CD8-positive, alpha-beta memory T cell (primary cell): Measurements from ENCODE around the gene PSMD1. TPM values are rescaled to one million over a fixed set of nuclear protein-coding genes. Genes with fewer than 3 reads are reported as not detected.
"Not testable (repeated sequence)": the region's sequence is repeated elsewhere in the genome, so short reads cannot be mapped to it uniquely, and the experiment has no call there.

Experiments
- CTCF ChIA-PET: fragments of 350-600 bp; sonication (Branson Sonifier 250); formaldehyde crosslinking; loops from one replicate; lab custom pipeline; 2021; ENCODE audit warnings: antibody characterized with exemption; lab: Charles Lee
- POLR2A ChIA-PET: fragments of 350-600 bp; sonication (Branson Sonifier 250); formaldehyde crosslinking; loops from one replicate; lab custom pipeline; 2021; ENCODE audit warnings: antibody characterized with exemption; lab: Charles Lee
- DNase-seq, 5 donors: peaks; one replicate each; pipeline versions ENCODE4 v3.0.0 to v3.0.0-alpha.2; 2020 to 2022; ENCODE audit warnings: mixed read lengths in 1 of 5
- H3K27ac ChIP-seq: one replicate; pipeline ENCODE4 v1.7.0; 2013; ENCODE audit warnings: low read depth, mild to moderate bottlenecking, low read length, moderate library complexity
- H3K27me3 ChIP-seq: 2 replicates; pipeline ENCODE4 v1.7.0; 2013; ENCODE audit warnings: low read length, mild to moderate bottlenecking; ENCODE audit not compliant: insufficient read depth, poor library complexity, severe bottlenecking
- H3K36me3 ChIP-seq: 2 replicates; pipeline ENCODE4 v1.7.0; 2013; ENCODE audit warnings: mild to moderate bottlenecking, low read length, moderate library complexity; ENCODE audit not compliant: insufficient read depth
- H3K4me1 ChIP-seq: 2 replicates; pipeline ENCODE4 v1.7.0; 2013; ENCODE audit warnings: mild to moderate bottlenecking, low read length, moderate library complexity; ENCODE audit not compliant: insufficient read depth
- H3K4me3 ChIP-seq: 2 replicates; pipeline ENCODE4 v1.7.0; 2013; ENCODE audit warnings: mild to moderate bottlenecking, low read length
- H3K9me3 ChIP-seq: 2 replicates; pipeline ENCODE4 v1.7.0; 2013; ENCODE audit warnings: mild to moderate bottlenecking, low read length
- H3K27ac Mint-ChIP-seq, 8 donors: one replicate each; pipeline ENCODE4 v1.8.0; 2020 to 2021; ENCODE audit warnings: mixed read lengths in 8 of 8, mild to moderate bottlenecking in 6 of 8, inconsistent platforms in 3 of 8, moderate library complexity in 3 of 8
- H3K27me3 Mint-ChIP-seq, 2 donors: one replicate each; pipeline ENCODE4 v1.8.0; 2020 to 2021; ENCODE audit warnings: mixed read lengths in 2 of 2, mild to moderate bottlenecking in 1 of 2, moderate library complexity in 1 of 2
- H3K36me3 Mint-ChIP-seq, 3 donors: one replicate each; pipeline ENCODE4 v1.8.0; 2020 to 2021; ENCODE audit warnings: mixed read lengths in 3 of 3, inconsistent platforms in 1 of 3, mild to moderate bottlenecking in 1 of 3
- H3K4me1 Mint-ChIP-seq, 3 donors: one replicate each; pipeline ENCODE4 v1.8.0; 2020 to 2021; ENCODE audit warnings: mixed read lengths in 3 of 3, inconsistent platforms in 1 of 3, mild to moderate bottlenecking in 1 of 3
- H3K4me3 Mint-ChIP-seq, 7 donors: one replicate each; pipeline ENCODE4 v1.8.0; 2020 to 2021; ENCODE audit warnings: mixed read lengths in 7 of 7, mild to moderate bottlenecking in 6 of 7, moderate library complexity in 4 of 7, inconsistent platforms in 2 of 7
- H3K9me3 Mint-ChIP-seq, 5 donors: one replicate each; pipeline ENCODE4 v1.8.0; 2020 to 2022; ENCODE audit warnings: mixed read lengths in 5 of 5, mild to moderate bottlenecking in 3 of 5, moderate library complexity in 2 of 5, inconsistent platforms in 1 of 5
- polyA plus RNA-seq: library from polyadenylated mRNA; unstranded; fragments of 300-500 nt; fragmentation: Illumina TruSeq; gene quantifications from one replicate; pipeline ENCODE4 v1.2.3, GENCODE V29; 2021
- total RNA-seq, 2 experiments: library from RNA; stranded (reverse); gene quantifications; one replicate each; pipeline ENCODE4 v1.2.3, GENCODE V29; 2021

The PSMD1 gene
- total and polyA plus RNA-seq, 3 experiments from 2014 or later, result 60.6 to 176 (median 164) TPM

GRCh38 chr2:231065966-231066365 lies 9.3 kb downstream of the PSMD1 start:
- Mint-ChIP-seq H3K36me3 (peaks cover 13 to 81% (median 24%) of the 10 kb centered on the region in 3 donors), H3K27me3 (no peaks in the 10 kb centered on the region), H3K27ac (no peak overlapping the region), H3K4me3 (no peak overlapping the region), H3K9me3 (no peaks in the 10 kb centered on the region), H3K4me1 (peaks cover 0 to 11% (median 3%) of the 10 kb centered on the region in 3 donors)
- CTCF ChIA-PET, result interaction anchor here (1.5 kb wide), 1 partner anchor 13 kb away, joined by 4 read pairs; no protein-coding TSS in a partner anchor
- Histone ChIP-seq H3K36me3 (peaks cover 34% of the 10 kb centered on the region), H3K9me3 (no peaks in the 10 kb centered on the region), H3K27ac (no peak overlapping the region), H3K27me3 (no peaks in the 10 kb centered on the region), H3K4me3 (no peak overlapping the region), H3K4me1 (no peaks in the 10 kb centered on the region)
- DNase-seq, result no peak
- POLR2A ChIA-PET, result no interaction called here

GRCh38 chr2:231067531-231067930 lies 10.9 kb downstream of the PSMD1 start:
- peaks cover 24% of the 10 kb centered on the region for H3K36me3 ChIP-seq
- peaks cover 13 to 81% (median 27%) of the 10 kb centered on the region in 3 donors for H3K36me3 Mint-ChIP-seq
- POLR2A ChIA-PET, H3K27ac Mint-ChIP-seq, H3K27me3 Mint-ChIP-seq, DNase-seq, H3K27me3 ChIP-seq, H3K9me3 ChIP-seq, H3K9me3 Mint-ChIP-seq, H3K27ac ChIP-seq, H3K4me1 ChIP-seq, H3K4me3 ChIP-seq, H3K4me3 Mint-ChIP-seq: not testable (repeated sequence)
- H3K4me1 Mint-ChIP-seq, result peaks cover 0 to 11% (median 3%) of the 10 kb centered on the region in 3 donors
- CTCF ChIA-PET, result interaction anchor here (1.3 kb wide), 1 partner anchor 14 kb away, joined by 5 read pairs; no protein-coding TSS in a partner anchor

GRCh38 chr2:231068525-231069222 lies 12.0 kb downstream of the PSMD1 start:
- POLR2A ChIA-PET, result no interaction called here
- H3K4me1 ChIP-seq, result no peaks in the 10 kb centered on the region
- no peak overlapping the region for H3K27ac ChIP-seq
- Mint-ChIP-seq H3K27ac (no peak overlapping the region), H3K4me3 (no peak overlapping the region), H3K4me1 (peaks cover 0 to 11% (median 3%) of the 10 kb centered on the region in 3 donors), H3K9me3 (no peaks in the 10 kb centered on the region), H3K36me3 (peaks cover 9 to 77% (median 23%) of the 10 kb centered on the region in 3 donors), H3K27me3 (no peaks in the 10 kb centered on the region)
- CTCF ChIA-PET, result interaction anchor here (1.1 to 1.3 kb wide), 3 partner anchors 11 to 16 kb away, joined by 4 to 5 read pairs (median 4); partner anchors contain the start of gene PSMD1
- peaks cover 18% of the 10 kb centered on the region for H3K36me3 ChIP-seq
- DNase-seq, result no peak
- no peaks in the 10 kb centered on the region for H3K9me3 ChIP-seq
- no peaks in the 10 kb centered on the region for H3K27me3 ChIP-seq
- H3K4me3 ChIP-seq, result no peak overlapping the region

- no peak for DNase-seq
- POLR2A ChIA-PET, result no interaction called here
- CTCF ChIA-PET, result interaction anchor here (1.1 to 1.3 kb wide), 2 partner anchors 12 to 16 kb away, joined by 4 read pairs; partner anchors contain the start of gene PSMD1
- Histone ChIP-seq H3K4me1 (no peaks in the 10 kb centered on the region), H3K4me3 (no peak overlapping the region), H3K27me3 (no peaks in the 10 kb centered on the region), H3K27ac (no peak overlapping the region), H3K9me3 (no peaks in the 10 kb centered on the region), H3K36me3 (peaks cover 18% of the 10 kb centered on the region)
- H3K4me1 Mint-ChIP-seq, result peaks cover 0 to 11% (median 3%) of the 10 kb centered on the region in 3 donors
- no peak overlapping the region for H3K4me3 Mint-ChIP-seq
- no peaks in the 10 kb centered on the region for H3K27me3 Mint-ChIP-seq
- peaks cover 9 to 70% (median 23%) of the 10 kb centered on the region in 3 donors for H3K36me3 Mint-ChIP-seq
- no peak overlapping the region for H3K27ac Mint-ChIP-seq
- no peaks in the 10 kb centered on the region for H3K9me3 Mint-ChIP-seq
Measured at GRCh38 chr2:231069379-231070054, 12.8 kb downstream of the PSMD1 start.

GRCh38 chr2:231084565-231084964 lies 27.9 kb downstream of the PSMD1 start:
- H3K4me1 Mint-ChIP-seq, result no peaks in the 10 kb centered on the region
- H3K9me3 ChIP-seq, result no peaks in the 10 kb centered on the region
- no peaks in the 10 kb centered on the region for H3K27me3 Mint-ChIP-seq
- ChIA-PET POLR2A (no interaction called here), CTCF (no interaction called here)
- H3K27me3 ChIP-seq, result no peaks in the 10 kb centered on the region
- no peak overlapping the region for H3K27ac ChIP-seq
- peaks cover 0 to 90% (median 30%) of the 10 kb centered on the region in 3 donors for H3K36me3 Mint-ChIP-seq
- no peak overlapping the region for H3K4me3 ChIP-seq
- DNase-seq, result no peak
- peaks cover 46% of the 10 kb centered on the region for H3K36me3 ChIP-seq
- no peak overlapping the region for H3K4me3 Mint-ChIP-seq
- H3K9me3 Mint-ChIP-seq, result no peaks in the 10 kb centered on the region
- H3K27ac Mint-ChIP-seq, result no peak overlapping the region
- no peaks in the 10 kb centered on the region for H3K4me1 ChIP-seq

GRCh38 chr2:231088754-231089153 lies 32.1 kb downstream of the PSMD1 start:
- no peak overlapping the region for H3K27ac ChIP-seq
- H3K4me3 ChIP-seq, result no peak overlapping the region
- ChIA-PET CTCF (interaction anchor here (1.4 to 1.5 kb wide), 2 partner anchors 15 to 36 kb away, joined by 4 to 5 read pairs; no protein-coding TSS in a partner anchor), POLR2A (interaction anchor here (0.6 kb wide), 1 partner anchor 387 kb away, joined by 3 read pairs; no protein-coding TSS in a partner anchor)
- H3K27me3 Mint-ChIP-seq, result no peaks in the 10 kb centered on the region
- H3K9me3 ChIP-seq, result no peaks in the 10 kb centered on the region
- DNase-seq, result no peak
- no peaks in the 10 kb centered on the region for H3K9me3 Mint-ChIP-seq
- peaks cover 11 to 87% (median 32%) of the 10 kb centered on the region in 3 donors for H3K36me3 Mint-ChIP-seq
- peaks cover 27% of the 10 kb centered on the region for H3K36me3 ChIP-seq
- no peak overlapping the region for H3K27ac Mint-ChIP-seq
- no peaks in the 10 kb centered on the region for H3K27me3 ChIP-seq
- H3K4me1 ChIP-seq, result no peaks in the 10 kb centered on the region
- H3K4me1 Mint-ChIP-seq, result no peaks in the 10 kb centered on the region
- no peak overlapping the region for H3K4me3 Mint-ChIP-seq

- Mint-ChIP-seq H3K36me3 (peaks cover 29 to 93% (median 48%) of the 10 kb centered on the region in 3 donors), H3K4me1 (peaks cover 0 to 2% (median 0%) of the 10 kb centered on the region in 3 donors), H3K9me3 (peaks cover 0 to 8% (median 4%) of the 10 kb centered on the region in 5 donors), H3K27me3 (no peaks in the 10 kb centered on the region), H3K27ac (no peak overlapping the region), H3K4me3 (no peak overlapping the region)
- DNase-seq, result no peak
- CTCF ChIA-PET, result interaction anchor here (1.0 to 1.9 kb wide), 2 partner anchors 41 to 358 kb away, joined by 3 to 5 read pairs; no protein-coding TSS in a partner anchor
- peaks cover 6% of the 10 kb centered on the region for H3K36me3 ChIP-seq
- H3K27me3 ChIP-seq, result no peaks in the 10 kb centered on the region
- H3K4me1 ChIP-seq, result no peaks in the 10 kb centered on the region
- H3K4me3 ChIP-seq, result no peak overlapping the region
- H3K9me3 ChIP-seq, result no peaks in the 10 kb centered on the region
- no peak overlapping the region for H3K27ac ChIP-seq
- POLR2A ChIA-PET, result no interaction called here
Measured at GRCh38 chr2:231093933-231094332, 37.3 kb downstream of the PSMD1 start.
